Neuronal stem cell (in vitro differentiated cells): ENCODE measurements around the gene GRPEL2.

Experiments used
- DNase-seq: peaks from one replicate; pipeline ENCODE4 v3.0.0-alpha.2; 2013; ENCODE audit warnings: low spot score
- H2AFZ ChIP-seq: one replicate; pipeline ENCODE4 v1.6.1; 2013; ENCODE audit warnings: mild to moderate bottlenecking, low read length, inconsistent platforms
- H2AK5ac ChIP-seq: 2 replicates; pipeline ENCODE4 v1.6.1; 2013; ENCODE audit warnings: low read depth, mild to moderate bottlenecking, inconsistent platforms, low read length, moderate library complexity, mixed read lengths
- H2BK120ac ChIP-seq: 2 replicates; pipeline ENCODE4 v1.6.1; 2013; ENCODE audit warnings: low read depth, mild to moderate bottlenecking, inconsistent platforms, low read length, moderate library complexity, mixed read lengths
- H2BK12ac ChIP-seq: one replicate; pipeline ENCODE4 v1.6.1; 2013; ENCODE audit warnings: low read length, inconsistent platforms
- H2BK15ac ChIP-seq: 2 replicates; pipeline ENCODE4 v1.6.1; 2013; ENCODE audit warnings: mild to moderate bottlenecking, low read length, inconsistent platforms, mixed read lengths
- H2BK5ac ChIP-seq: one replicate; pipeline ENCODE4 v1.6.1; 2013; ENCODE audit warnings: inconsistent platforms, mild to moderate bottlenecking, low read length, moderate library complexity
- H3K14ac ChIP-seq: one replicate; pipeline ENCODE4 v1.6.1; 2013; ENCODE audit warnings: low read length, inconsistent platforms
- H3K18ac ChIP-seq: 2 replicates; pipeline ENCODE4 v1.6.1; 2013; ENCODE audit warnings: low read length, inconsistent platforms
- H3K23ac ChIP-seq: 2 replicates; pipeline ENCODE4 v1.6.1; 2013; ENCODE audit warnings: low read depth, mild to moderate bottlenecking, mixed read lengths, low read length, inconsistent platforms; ENCODE audit not compliant: poor library complexity
- H3K27ac ChIP-seq: replicated peaks from 3 replicates; pipeline ENCODE4 v1.5.1; 2013; ENCODE audit warnings: low read length, inconsistent platforms
- H3K27me3 ChIP-seq, 3 experiments: 2 replicates each; pipeline ENCODE4 v1.6.1; 2013; ENCODE audit warnings: low read length in 3 of 3, mild to moderate bottlenecking in 2 of 3, inconsistent platforms in 1 of 3, low read depth in 1 of 3, mixed read lengths in 1 of 3, moderate library complexity in 1 of 3; ENCODE audit not compliant: control insufficient read depth in 3 of 3, insufficient read depth in 3 of 3
- H3K36me3 ChIP-seq, 2 donors: replicated peaks in 1 of 2; 2 replicates each; pipeline ENCODE4 v1.6.1; 2013; ENCODE audit warnings: low read length in 2 of 2; ENCODE audit not compliant: control insufficient read depth in 2 of 2, insufficient read depth in 2 of 2
- H3K4ac ChIP-seq: 2 replicates; pipeline ENCODE4 v1.6.1; 2013; ENCODE audit warnings: inconsistent platforms, mild to moderate bottlenecking, low read length, moderate library complexity
- H3K4me1 ChIP-seq, 2 donors: 1 replicate in 1 of 2; 2 replicates in 1 of 2; pipeline ENCODE4 v1.6.1; 2013; ENCODE audit warnings: low read length in 2 of 2, low read depth in 1 of 2; ENCODE audit not compliant: control insufficient read depth in 2 of 2, insufficient read depth in 1 of 2
- H3K4me2 ChIP-seq: one replicate; pipeline ENCODE4 v1.6.1; 2013; ENCODE audit warnings: mild to moderate bottlenecking, low read length, inconsistent platforms; ENCODE audit not compliant: insufficient read depth, poor library complexity, severe bottlenecking
- H3K4me3 ChIP-seq, 2 donors: 2 replicates each; pipeline ENCODE4 v1.5.1; 2013; ENCODE audit warnings: low read length in 2 of 2, mild to moderate bottlenecking in 2 of 2, inconsistent platforms in 1 of 2, moderate library complexity in 1 of 2
- H3K79me1 ChIP-seq: one replicate; pipeline ENCODE4 v1.6.1; 2013; ENCODE audit warnings: low read depth, mild to moderate bottlenecking, inconsistent platforms, low read length, moderate library complexity
- H3K9ac ChIP-seq: one replicate; pipeline ENCODE4 v1.6.1; 2013; ENCODE audit warnings: mild to moderate bottlenecking, low read depth, low read length, inconsistent platforms; ENCODE audit not compliant: poor library complexity
- H3K9me3 ChIP-seq, 2 donors: replicated peaks in 1 of 2; 2 replicates each; pipeline versions ENCODE3 to v1.6.1; 2013; ENCODE audit warnings: low read length in 2 of 2, mild to moderate bottlenecking in 2 of 2, inconsistent platforms in 1 of 2, low read depth in 1 of 2, mixed read lengths in 1 of 2, moderate library complexity in 1 of 2; ENCODE audit not compliant: control insufficient read depth in 2 of 2, insufficient read depth in 1 of 2
- H4K8ac ChIP-seq: one replicate; pipeline ENCODE4 v1.6.1; 2013; ENCODE audit warnings: low read depth, mild to moderate bottlenecking, inconsistent platforms, low read length, moderate library complexity
- H4K91ac ChIP-seq: one replicate; pipeline ENCODE4 v1.6.1; 2013; ENCODE audit warnings: low read length, low read depth, mild to moderate bottlenecking, inconsistent platforms; ENCODE audit not compliant: poor library complexity
- WGBS, 2 donors: extraction: QIAGEN DNeasy Blood & Tissue Kit; methylation state at CpG; one replicate each; pipeline ENCODE4 v1.1.7; 2013; ENCODE audit warnings: missing lambda C conversion rate in 2 of 2, mixed read lengths in 1 of 2; ENCODE audit not compliant: insufficient read length in 2 of 2, insufficient replicate concordance in 1 of 2; ENCODE audit errors: extremely low coverage in 2 of 2; 5-methylcytosine and 5-hydroxymethylcytosine counted together

GRPEL2 gene

DNA sequence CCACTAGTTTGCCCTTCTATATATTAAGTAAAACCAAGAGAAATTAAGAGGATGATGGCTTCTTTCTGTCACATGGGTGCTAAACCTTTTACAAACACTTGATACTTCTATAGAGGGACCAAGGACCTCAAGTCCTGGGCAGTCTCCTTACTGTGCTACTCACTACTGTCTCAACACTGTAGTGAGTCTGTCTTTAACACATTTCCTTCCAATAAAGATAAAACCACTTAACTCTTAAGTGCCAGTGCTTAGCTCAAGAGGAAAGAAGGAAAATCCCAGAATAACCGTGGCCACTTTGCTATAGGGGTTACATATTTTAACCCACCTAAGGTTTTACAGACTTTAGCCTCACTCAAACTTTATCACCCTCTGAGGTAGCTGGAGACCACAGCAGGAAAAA, 4.4 kb upstream of the GRPEL2 start:
- Histone ChIP-seq H3K9ac (no peak overlapping the region), H3K9me3 (no peaks in the 10 kb centered on the region), H3K27ac (no peak overlapping the region), H3K4me2 (no peak overlapping the region), H4K91ac (no peak overlapping the region), H2BK5ac (no peak overlapping the region), H3K14ac (no peak overlapping the region), H3K79me1 (peaks cover 5% of the 10 kb centered on the region), H4K8ac (no peak overlapping the region), H3K23ac (no peak overlapping the region), H2BK12ac (no peak overlapping the region), H2AK5ac (no peak overlapping the region), H3K27me3 (no peaks in the 10 kb centered on the region), H3K4ac (no peak overlapping the region), H2AFZ (no peak overlapping the region), H3K4me3 (no peak overlapping the region), H3K18ac (no peak overlapping the region), H2BK15ac (no peak overlapping the region), H2BK120ac (no peak overlapping the region), H3K36me3 (no peaks in the 10 kb centered on the region), H3K4me1 (peaks cover 0 to 2% of the 10 kb centered on the region in 2 donors)
- WGBS, 2 donors: no CpG with 5 or more reads among the region's 1 CpG
- DNase-seq: no peak

DNA sequence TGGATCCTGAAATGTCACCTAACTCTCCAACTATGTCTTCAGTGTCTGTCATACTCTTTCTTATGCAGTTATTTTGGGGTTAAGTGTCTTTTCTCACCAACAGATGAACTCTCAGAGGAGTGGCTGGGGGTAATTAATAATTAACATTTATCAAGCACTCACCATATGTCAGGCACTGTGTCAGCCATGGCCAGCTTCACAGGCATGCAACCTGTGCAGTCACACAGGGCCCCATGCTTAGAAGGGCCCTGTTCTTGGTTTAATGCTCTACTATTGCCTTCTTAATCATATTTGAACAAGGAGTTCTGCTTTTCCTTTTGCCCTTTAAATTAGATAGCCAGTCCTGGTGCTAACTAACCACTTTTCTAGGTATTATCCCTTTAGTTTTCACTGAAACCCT, 3.4 kb upstream of the GRPEL2 start:
- Histone ChIP-seq H3K79me1 (peaks cover 5% of the 10 kb centered on the region), H3K23ac (no peak overlapping the region), H3K18ac (no peak overlapping the region), H2BK5ac (no peak overlapping the region), H2BK12ac (no peak overlapping the region), H2AK5ac (no peak overlapping the region), H2BK15ac (no peak overlapping the region), H3K9ac (no peak overlapping the region), H2AFZ (no peak overlapping the region), H3K27ac (no peak overlapping the region), H3K27me3 (no peaks in the 10 kb centered on the region), H3K4ac (no peak overlapping the region), H2BK120ac (no peak overlapping the region), H4K8ac (no peak overlapping the region), H3K9me3 (no peaks in the 10 kb centered on the region), H3K4me1 (peaks cover 2% of the 10 kb centered on the region in 2 donors), H3K14ac (no peak overlapping the region), H3K4me3 (no peak overlapping the region), H4K91ac (no peak overlapping the region), H3K4me2 (no peak overlapping the region), H3K36me3 (peaks cover 0 to under 1% of the 10 kb centered on the region in 2 donors)
- no peak for DNase-seq

DNA sequence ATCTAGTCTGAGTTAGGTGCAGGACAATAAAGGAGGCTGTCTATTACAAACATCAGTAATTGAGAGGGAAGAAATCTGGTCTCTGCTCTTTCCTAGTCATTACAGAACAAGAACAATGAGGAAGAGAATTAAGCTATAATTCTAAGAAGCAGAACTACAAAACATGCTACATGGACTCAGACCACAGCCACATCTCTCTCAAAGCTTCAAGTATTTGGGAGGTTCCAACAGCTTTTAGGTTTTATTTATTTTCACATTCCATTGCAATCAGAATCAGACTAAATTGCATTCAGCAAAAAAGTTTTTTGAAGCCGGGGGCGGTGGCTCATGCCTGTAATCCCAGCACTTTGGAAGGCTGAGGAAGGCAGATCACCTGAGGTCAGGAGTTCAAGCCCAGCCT, 1.1 kb upstream of the GRPEL2 start:
- H2AFZ ChIP-seq: peak overlapping the region; percentile 86
- no peak overlapping the region for H3K18ac ChIP-seq
- no peaks in the 10 kb centered on the region for H3K27me3 ChIP-seq
- H3K9ac ChIP-seq: no peak overlapping the region
- no peak overlapping the region for H3K4ac ChIP-seq
- no peak overlapping the region for H2AK5ac ChIP-seq
- no peak overlapping the region for H2BK15ac ChIP-seq
- H4K8ac ChIP-seq: no peak overlapping the region
- WGBS, 2 donors: no CpG with 5 or more reads among the region's 2 CpGs
- H2BK12ac ChIP-seq: no peak overlapping the region
- H4K91ac ChIP-seq: no peak overlapping the region
- peaks cover 5% of the 10 kb centered on the region for H3K79me1 ChIP-seq
- H3K4me2 ChIP-seq: no peak overlapping the region
- H3K27ac ChIP-seq: no peak overlapping the region
- no peak overlapping the region for H2BK120ac ChIP-seq
- H3K14ac ChIP-seq: no peak overlapping the region
- no peak overlapping the region for H2BK5ac ChIP-seq
- H3K36me3 ChIP-seq: peaks cover 7 to 23% of the 10 kb centered on the region in 2 donors
- H3K4me3 ChIP-seq: peak overlapping the region in 1 of 2 donors; percentile 93
- no peak for DNase-seq
- peaks cover 2 to 5% of the 10 kb centered on the region in 2 donors for H3K4me1 ChIP-seq
- no peaks in the 10 kb centered on the region for H3K9me3 ChIP-seq
- no peak overlapping the region for H3K23ac ChIP-seq

DNA sequence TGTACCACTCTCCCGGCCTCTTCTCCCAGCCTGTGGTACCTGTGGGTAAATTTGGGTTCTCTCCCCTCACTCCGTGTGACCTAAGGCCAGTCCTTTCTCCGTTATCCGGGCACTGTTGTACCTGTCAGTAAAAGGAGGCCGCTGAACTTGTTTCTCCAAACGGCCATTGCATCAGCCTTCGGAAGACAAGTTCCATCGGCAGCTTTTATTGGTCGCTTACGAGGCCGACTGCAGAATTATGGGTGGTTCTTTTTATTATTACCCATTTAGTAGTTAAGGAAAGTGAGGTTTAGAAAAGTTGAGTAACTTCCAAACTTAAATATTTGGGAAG, 558 bp downstream of the GRPEL2 start:
- Histone ChIP-seq H3K4me3 (peak overlapping the region; percentile 91 to 93), H3K4ac (no peak overlapping the region), H2BK120ac (no peak overlapping the region), H2AK5ac (peak overlapping the region; percentile 54), H3K4me2 (peak overlapping the region; percentile 78), H2AFZ (peak overlapping the region; percentile 86), H3K14ac (peak overlapping the region; percentile 85), H3K4me1 (peaks cover 2 to 5% of the 10 kb centered on the region in 2 donors), H3K18ac (peak overlapping the region; percentile 96), H3K27me3 (no peaks in the 10 kb centered on the region), H2BK15ac (peak overlapping the region; percentile 76), H4K8ac (no peak overlapping the region), H3K9me3 (no peaks in the 10 kb centered on the region), H2BK5ac (peak overlapping the region; percentile 30), H3K27ac (no peak overlapping the region), H3K9ac (peak overlapping the region; percentile 98), H3K23ac (no peak overlapping the region), H4K91ac (peak overlapping the region; percentile 38), H3K36me3 (peaks cover 16 to 40% of the 10 kb centered on the region in 2 donors), H2BK12ac (no peak overlapping the region), H3K79me1 (peaks cover 5% of the 10 kb centered on the region)
- WGBS, 2 donors: no CpG with 5 or more reads among the region's 11 CpGs
- no peak for DNase-seq
